Tibial nerve (tissue), 4 donors: ENCODE measurements around the gene ACBD6.
"Not testable (repeated sequence)": the region's sequence is repeated elsewhere in the genome, so short reads cannot be mapped to it uniquely, and the experiment has no call there.

Experiments
- CTCF ChIP-seq, 5 experiments: fragments of 200-600 bp in 3 of 5; fragments of 450-650 bp in 2 of 5; sonication (generic) in 3 of 5; IDR thresholded peaks; one replicate each; pipeline ENCODE4 v1.5.1; 2016 to 2019; ENCODE audit warnings: antibody characterized with exemption in 5 of 5, mild to moderate bottlenecking in 3 of 5, moderate library complexity in 2 of 5
- EP300 ChIP-seq, 2 donors: sonication (generic); formaldehyde crosslinking; IDR thresholded peaks; one replicate each; pipeline ENCODE4 v1.6.1; 2017; ENCODE audit warnings: antibody characterized with exemption in 2 of 2, mild to moderate bottlenecking in 1 of 2
- POLR2A ChIP-seq, 2 donors: fragments of 450-650 bp; IDR thresholded peaks; one replicate each; pipeline ENCODE4 v1.6.1; 2017; ENCODE audit warnings: antibody characterized with exemption in 2 of 2, mild to moderate bottlenecking in 2 of 2, moderate library complexity in 2 of 2

GRCh38 chr1:180421145-180421544, 81.2 kb downstream of the ACBD6 start:
- not testable (repeated sequence) for TF ChIP-seq EP300, POLR2A, CTCF (IDR thresholded peaks at IDR 0.05)
